Mammary epithelial cell (primary cell): ENCODE data around the gene PDXDC1.
"Not testable (repeated sequence)": the region's sequence is repeated elsewhere in the genome, so short reads cannot be mapped to it uniquely, and the experiment has no call there.

Source experiments
- EZH2 ChIP-seq: IDR thresholded peaks from 2 replicates; pipeline ENCODE4 v1.6.1; 2012; ENCODE audit warnings: low read length, inconsistent platforms, borderline replicate concordance
- TF ChIP-seq, protein P1 (sequence below), 2 donors: IDR thresholded peaks in 1 of 2; conservative IDR thresholded peaks in 1 of 2; 2 replicates each; pipeline ENCODE4 v1.5.1; 2011 to 2012; ENCODE audit warnings: inconsistent platforms in 2 of 2, low read length in 2 of 2, mild to moderate bottlenecking in 2 of 2, control low read depth in 1 of 2, low read depth in 1 of 2; ENCODE audit not compliant: insufficient read depth in 1 of 2; ENCODE audit errors: extremely low read depth in 1 of 2

DNA sequence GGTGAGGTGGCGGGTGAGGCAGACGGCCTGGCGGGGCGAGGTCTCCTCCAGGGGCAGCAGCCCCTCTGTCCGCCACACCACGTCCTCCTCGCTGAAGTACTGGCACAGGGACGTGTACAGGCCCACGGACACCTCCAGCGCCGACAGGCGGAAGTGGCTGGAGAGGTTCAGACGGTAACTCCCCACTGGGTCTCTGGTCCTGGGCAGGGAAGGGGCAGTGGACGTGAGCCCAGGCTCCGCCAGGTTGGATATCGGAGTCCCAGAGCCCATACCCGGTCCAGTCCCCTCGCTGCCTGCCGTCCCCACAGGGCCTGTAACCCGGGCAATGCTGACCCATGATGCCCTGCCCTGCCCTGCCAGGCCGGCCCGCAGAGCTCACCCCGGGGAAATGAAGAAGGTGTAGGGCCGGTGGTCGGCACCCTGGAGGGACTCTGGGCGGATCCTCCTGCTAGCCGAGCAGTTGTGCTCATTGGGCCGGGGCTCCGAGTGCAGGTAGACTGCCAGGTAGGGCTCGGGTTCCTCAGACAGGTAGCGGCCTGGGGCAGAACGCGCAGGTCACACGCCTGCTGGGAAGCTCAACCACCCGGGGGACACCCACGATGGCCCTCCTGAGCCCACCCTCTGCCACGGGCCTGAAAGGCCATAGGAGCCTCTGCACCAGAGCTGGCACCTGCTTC, 155.6 kb downstream of the PDXDC1 start:
- TF ChIP-seq, protein P1, sequence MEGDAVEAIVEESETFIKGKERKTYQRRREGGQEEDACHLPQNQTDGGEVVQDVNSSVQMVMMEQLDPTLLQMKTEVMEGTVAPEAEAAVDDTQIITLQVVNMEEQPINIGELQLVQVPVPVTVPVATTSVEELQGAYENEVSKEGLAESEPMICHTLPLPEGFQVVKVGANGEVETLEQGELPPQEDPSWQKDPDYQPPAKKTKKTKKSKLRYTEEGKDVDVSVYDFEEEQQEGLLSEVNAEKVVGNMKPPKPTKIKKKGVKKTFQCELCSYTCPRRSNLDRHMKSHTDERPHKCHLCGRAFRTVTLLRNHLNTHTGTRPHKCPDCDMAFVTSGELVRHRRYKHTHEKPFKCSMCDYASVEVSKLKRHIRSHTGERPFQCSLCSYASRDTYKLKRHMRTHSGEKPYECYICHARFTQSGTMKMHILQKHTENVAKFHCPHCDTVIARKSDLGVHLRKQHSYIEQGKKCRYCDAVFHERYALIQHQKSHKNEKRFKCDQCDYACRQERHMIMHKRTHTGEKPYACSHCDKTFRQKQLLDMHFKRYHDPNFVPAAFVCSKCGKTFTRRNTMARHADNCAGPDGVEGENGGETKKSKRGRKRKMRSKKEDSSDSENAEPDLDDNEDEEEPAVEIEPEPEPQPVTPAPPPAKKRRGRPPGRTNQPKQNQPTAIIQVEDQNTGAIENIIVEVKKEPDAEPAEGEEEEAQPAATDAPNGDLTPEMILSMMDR (conservative IDR thresholded peaks at IDR 0.05 in 1 of 2, IDR thresholded peaks at IDR 0.05 in 1 of 2; ENCODE audit: extremely low read depth in 1 of 2, insufficient read depth in 1 of 2, low read depth in 1 of 2, low read length in 2 of 2), result not testable (repeated sequence)
- not testable (repeated sequence) for TF ChIP-seq EZH2
